PC-3 (cell line): Measurements from ENCODE around the gene TBX5.

Source experiments
- CTCF ChIP-seq: fragments of 300-600 bp; sonication (generic); conservative IDR thresholded peaks from 2 replicates; pipeline ENCODE4 v1.5.1; 2017; ENCODE audit warnings: antibody characterized with exemption, low read depth, mild to moderate bottlenecking, low read length
- EZH2 ChIP-seq: fragments of 300-600 bp; sonication (generic); IDR thresholded peaks from one replicate; pipeline ENCODE4 v1.6.1; 2017; ENCODE audit warnings: antibody characterized with exemption, mild to moderate bottlenecking, low read length; ENCODE audit not compliant: unreplicated experiment
- EZH2phosphoT487 ChIP-seq: fragments of 300-600 bp; sonication (generic); IDR thresholded peaks from 2 replicates; pipeline ENCODE4 v1.6.1; 2018; ENCODE audit warnings: mild to moderate bottlenecking, antibody characterized with exemption, low read length, borderline replicate concordance

GRCh38 chr12:114438635-114439256, 32.8 kb upstream of the TBX5 start:
- TF ChIP-seq EZH2phosphoT487: no peak; the same call in 1 of the 2 replicates
- no peak for TF ChIP-seq CTCF
- no peak for TF ChIP-seq EZH2
